ENCODE data around the gene ARL6IP5.

- no peak for TF ChIP-seq CTCF (IDR thresholded peaks at IDR 0.05)
- no peak for TF ChIP-seq POLR2A (IDR thresholded peaks at IDR 0.05)
Observed at GRCh38 chr3:69088063-69088462, 3.3 kb downstream of the ARL6IP5 start.
